Measurements from ENCODE around the gene ABCD3.

ABCD3 gene

GRCh38 chr1:94384485-94385265, 33.5 kb upstream of the ABCD3 start:
- DNase-seq (ENCODE audit: low spot score), result no peak
- in situ Hi-C loops (cut with MboI; ENCODE audit: low sequenced_read_pairs, unreplicated experiment), result no loop called here
- no peak for TF ChIP-seq CTCF (IDR thresholded peaks at IDR 0.05; ENCODE audit: borderline replicate concordance, control extremely low read depth, extremely low read depth, insufficient read depth, missing control alignments)

- TF ChIP-seq CTCF (IDR thresholded peaks at IDR 0.05; ENCODE audit: borderline replicate concordance, control extremely low read depth, extremely low read depth, insufficient read depth, missing control alignments), result no peak
- in situ Hi-C loops (cut with MboI; ENCODE audit: low sequenced_read_pairs, unreplicated experiment), result no loop called here
- no peak for DNase-seq (ENCODE audit: low spot score)
These were observed 32.8 kb upstream of the ABCD3 start for GRCh38 chr1:94385308-94385929.

GRCh38 chr1:94389298-94389697, 28.9 kb upstream of the ABCD3 start:
- in situ Hi-C loops (cut with MboI; ENCODE audit: low sequenced_read_pairs, unreplicated experiment), result no loop called here
- no peak for TF ChIP-seq CTCF (IDR thresholded peaks at IDR 0.05; ENCODE audit: borderline replicate concordance, control extremely low read depth, extremely low read depth, insufficient read depth, missing control alignments)
- DNase-seq (ENCODE audit: low spot score), result no peak

- no peak for TF ChIP-seq CTCF (IDR thresholded peaks at IDR 0.05; ENCODE audit: borderline replicate concordance, control extremely low read depth, extremely low read depth, insufficient read depth, missing control alignments)
- in situ Hi-C loops (cut with MboI; ENCODE audit: low sequenced_read_pairs, unreplicated experiment), result no loop called here
- no peak for DNase-seq (ENCODE audit: low spot score)
These were observed 23.9 kb upstream of the ABCD3 start for GRCh38 chr1:94394247-94394646.

GRCh38 chr1:94395231-94395630, 23.0 kb upstream of the ABCD3 start:
- no peak for DNase-seq (ENCODE audit: low spot score)
- no peak for TF ChIP-seq CTCF (IDR thresholded peaks at IDR 0.05; ENCODE audit: borderline replicate concordance, control extremely low read depth, extremely low read depth, insufficient read depth, missing control alignments)
- in situ Hi-C loops (cut with MboI; ENCODE audit: low sequenced_read_pairs, unreplicated experiment), result no loop called here

- no peak for DNase-seq (ENCODE audit: low spot score)
- no peak for TF ChIP-seq CTCF (IDR thresholded peaks at IDR 0.05; ENCODE audit: borderline replicate concordance, control extremely low read depth, extremely low read depth, insufficient read depth, missing control alignments)
- in situ Hi-C loops (cut with MboI; ENCODE audit: low sequenced_read_pairs, unreplicated experiment), result no loop called here
These were observed 22.4 kb upstream of the ABCD3 start for GRCh38 chr1:94395748-94396309.
